Measurements from ENCODE around the gene SLIT1.

Gene SLIT1

GRCh38 chr10:97185326-97186058, at the start of gene SLIT1:
TSS of gene SLIT1 (minus strand) at chr10:97185959. CDS start at chr10:97185674, 285 bp downstream.
- in situ Hi-C loops (cut with MboI; ENCODE audit: low sequenced_read_pairs), result no loop called here

GRCh38 chr10:97235353-97235752, 49.6 kb upstream of the SLIT1 start:
- in situ Hi-C loops (cut with MboI; ENCODE audit: low sequenced_read_pairs), result no loop called here

- in situ Hi-C loops (cut with MboI; ENCODE audit: low sequenced_read_pairs), result no loop called here
Observed at GRCh38 chr10:97234400-97234799, 48.6 kb upstream of the SLIT1 start.

- in situ Hi-C loops (cut with MboI; ENCODE audit: low sequenced_read_pairs), result no loop called here
Observed at GRCh38 chr10:97230146-97230545, 44.4 kb upstream of the SLIT1 start.

- in situ Hi-C loops (cut with MboI; ENCODE audit: low sequenced_read_pairs), result no loop called here
Observed at GRCh38 chr10:97229322-97230015, 43.7 kb upstream of the SLIT1 start.

DNA sequence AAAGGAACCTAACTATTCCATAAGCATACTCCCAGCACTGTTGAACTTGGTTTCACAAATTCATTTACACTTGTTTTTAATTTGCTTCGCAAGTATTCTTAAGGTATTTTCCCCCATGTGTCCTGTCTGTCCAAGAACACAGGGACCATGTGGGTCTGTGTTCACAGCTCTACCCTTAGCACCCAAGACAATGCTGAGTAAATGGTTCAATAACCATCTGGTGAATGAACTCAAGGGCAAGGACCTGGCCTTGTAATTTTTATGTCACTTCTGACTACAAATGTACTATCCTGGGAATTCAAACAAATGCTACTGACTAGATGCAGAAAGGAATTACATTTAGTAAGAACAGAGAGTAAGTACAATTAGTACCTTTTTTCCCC, 43.0 kb upstream of the SLIT1 start:
- in situ Hi-C loops (cut with MboI; ENCODE audit: low sequenced_read_pairs), result no loop called here

- in situ Hi-C loops (cut with MboI; ENCODE audit: low sequenced_read_pairs), result no loop called here
Observed at GRCh38 chr10:97228130-97228774, 42.5 kb upstream of the SLIT1 start.

GRCh38 chr10:97226398-97226797, 40.6 kb upstream of the SLIT1 start:
- in situ Hi-C loops (cut with MboI; ENCODE audit: low sequenced_read_pairs), result no loop called here

DNA sequence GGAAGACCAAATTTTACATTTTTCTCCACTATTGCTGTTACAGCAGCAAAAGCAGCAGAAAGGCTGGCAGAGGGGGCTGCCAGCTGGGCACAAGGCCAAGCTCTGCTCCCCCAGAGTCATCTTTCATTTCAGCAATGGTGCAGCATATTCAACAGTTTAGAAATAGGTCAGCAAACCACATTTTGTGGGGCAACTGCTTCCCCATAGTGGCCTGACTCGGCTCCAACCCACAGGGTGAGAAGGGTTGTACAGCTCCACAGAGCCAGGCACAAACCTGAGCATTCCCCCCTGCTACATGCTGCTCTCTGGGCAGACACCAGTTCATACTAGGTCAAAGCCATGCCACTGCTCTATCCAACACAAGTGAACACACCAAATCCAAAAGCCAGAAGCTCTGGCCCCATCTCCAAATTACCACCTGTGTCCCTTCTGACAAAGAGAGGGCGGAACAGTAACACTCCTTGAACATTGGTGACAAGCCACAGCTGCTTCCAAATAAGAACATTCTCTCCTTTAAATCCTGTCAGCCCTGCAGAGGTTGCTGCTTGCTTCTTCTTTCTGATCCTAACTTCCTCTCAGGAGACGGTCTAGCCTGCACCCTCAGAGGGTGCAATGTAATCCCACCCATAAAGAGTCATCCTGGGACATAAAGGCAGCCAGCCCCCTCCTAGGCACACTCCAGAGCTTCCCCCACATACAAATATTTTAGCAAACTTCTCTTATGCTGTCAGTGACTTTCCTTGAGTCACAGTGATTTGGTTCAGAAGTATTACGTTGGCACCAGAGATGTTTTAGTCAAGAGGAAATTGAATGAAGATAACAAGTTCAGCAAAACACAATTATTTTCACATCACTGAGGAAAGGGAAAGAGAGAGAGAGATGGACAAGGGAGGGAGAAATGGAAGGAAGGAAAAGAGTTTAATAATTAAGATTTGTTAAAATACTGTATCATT, 39.0 kb upstream of the SLIT1 start:
- in situ Hi-C loops (cut with MboI; ENCODE audit: low sequenced_read_pairs), result no loop called here

- in situ Hi-C loops (cut with MboI; ENCODE audit: low sequenced_read_pairs), result no loop called here
Observed at GRCh38 chr10:97222326-97222961, 36.7 kb upstream of the SLIT1 start.

GRCh38 chr10:97220355-97220754, 34.6 kb upstream of the SLIT1 start:
- in situ Hi-C loops (cut with MboI; ENCODE audit: low sequenced_read_pairs), result no loop called here

DNA sequence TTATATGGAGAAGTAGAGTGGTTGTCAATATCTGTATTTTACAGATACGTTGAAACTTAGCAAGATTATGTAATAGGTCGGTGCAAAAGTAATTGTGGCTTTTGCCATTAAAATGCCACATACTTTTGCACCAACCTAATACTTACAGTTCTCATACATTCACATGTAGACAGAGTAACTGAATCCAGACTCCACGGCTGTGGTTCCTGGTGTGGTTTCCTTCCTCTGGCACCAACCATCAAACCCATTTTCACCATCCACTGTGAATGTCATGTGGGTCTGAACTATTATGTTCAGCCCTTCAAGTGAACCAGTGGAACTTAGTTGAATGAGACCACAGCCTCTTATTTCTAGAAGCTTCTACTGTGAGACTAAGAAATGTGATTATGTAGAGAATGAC, 31.5 kb upstream of the SLIT1 start:
- in situ Hi-C loops (cut with MboI; ENCODE audit: low sequenced_read_pairs), result no loop called here

DNA sequence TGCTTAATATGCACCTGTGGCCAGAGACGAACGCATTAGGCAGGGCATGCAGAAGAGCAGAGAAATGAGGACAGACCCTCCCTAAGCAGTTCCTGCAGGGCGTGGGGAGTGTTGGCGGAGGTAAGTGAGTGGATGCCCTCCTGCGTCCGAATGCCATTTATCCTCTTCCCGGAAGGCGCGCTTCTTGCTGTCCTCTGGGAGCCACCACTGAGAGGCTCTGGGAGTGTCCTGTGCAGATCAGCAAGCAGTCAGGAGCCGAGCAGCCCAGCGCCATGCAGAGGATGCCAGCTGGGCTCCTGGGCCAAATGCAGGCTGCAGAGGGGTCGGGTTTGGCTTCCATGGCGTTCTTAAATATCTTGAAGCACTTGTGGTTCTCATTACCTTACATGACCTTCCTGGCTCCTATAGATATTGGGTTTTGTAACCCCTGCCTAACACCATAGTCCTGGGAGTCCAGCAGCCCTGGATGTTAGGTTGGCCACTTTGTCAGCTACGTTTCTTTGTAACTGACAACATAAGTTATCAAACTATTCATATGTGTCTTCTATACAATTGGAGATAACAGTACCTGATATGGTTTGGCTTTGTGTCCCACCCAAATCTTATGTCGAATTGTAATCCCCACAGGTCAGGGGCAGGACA, 30.0 kb upstream of the SLIT1 start:
- in situ Hi-C loops (cut with MboI; ENCODE audit: low sequenced_read_pairs), result no loop called here

GRCh38 chr10:97213431-97213830, 27.7 kb upstream of the SLIT1 start:
- in situ Hi-C loops (cut with MboI; ENCODE audit: low sequenced_read_pairs), result no loop called here

GRCh38 chr10:97211229-97211628, 25.5 kb upstream of the SLIT1 start:
- in situ Hi-C loops (cut with MboI; ENCODE audit: low sequenced_read_pairs), result no loop called here

- in situ Hi-C loops (cut with MboI; ENCODE audit: low sequenced_read_pairs), result no loop called here
Observed at GRCh38 chr10:97210543-97210960, 24.8 kb upstream of the SLIT1 start.

GRCh38 chr10:97207756-97208346, 22.1 kb upstream of the SLIT1 start:
- in situ Hi-C loops (cut with MboI; ENCODE audit: low sequenced_read_pairs), result loop anchor here (10.0 kb wide), 1 partner anchor 133 kb away; no protein-coding TSS in a partner anchor

- in situ Hi-C loops (cut with MboI; ENCODE audit: low sequenced_read_pairs), result loop anchor here (10.0 kb wide), 1 partner anchor 132 kb away; no protein-coding TSS in a partner anchor
Observed at GRCh38 chr10:97207131-97207530, 21.4 kb upstream of the SLIT1 start.
